H9 (cell line): ENCODE measurements around the gene MYO10. TPM values are rescaled to one million over a fixed set of nuclear protein-coding genes. Genes with fewer than 3 reads are reported as not detected.
"Not testable (repeated sequence)": the region's sequence is repeated elsewhere in the genome, so short reads cannot be mapped to it uniquely, and the experiment has no call there.

Source experiments
- DNase-seq: peaks from one replicate; pipeline ENCODE4 v3.0.0-alpha.2; 2017
- H2AFZ ChIP-seq: one replicate; pipeline ENCODE4 v1.6.1; 2013; ENCODE audit warnings: mild to moderate bottlenecking, low read length, control low read depth, moderate library complexity
- H2AK5ac ChIP-seq: 2 replicates; pipeline ENCODE4 v1.6.1; 2013; ENCODE audit warnings: low read length, control low read depth, mixed read lengths; ENCODE audit not compliant: insufficient read length
- H2BK120ac ChIP-seq: one replicate; pipeline ENCODE4 v1.6.1; 2013; ENCODE audit warnings: low read depth, mild to moderate bottlenecking, low read length, control low read depth, inconsistent platforms; ENCODE audit not compliant: poor library complexity, severe bottlenecking
- H2BK12ac ChIP-seq: 2 replicates; pipeline ENCODE4 v1.6.1; 2013; ENCODE audit warnings: low read length, control low read depth, mixed read lengths, low read depth; ENCODE audit not compliant: insufficient read length
- H2BK15ac ChIP-seq: 2 replicates; pipeline ENCODE4 v1.6.1; 2013; ENCODE audit warnings: low read depth, low read length, control low read depth
- H2BK20ac ChIP-seq: one replicate; pipeline ENCODE4 v1.6.1; 2013; ENCODE audit warnings: low read depth, mild to moderate bottlenecking, low read length, control low read depth, inconsistent platforms; ENCODE audit not compliant: poor library complexity, severe bottlenecking
- H2BK5ac ChIP-seq: 2 replicates; pipeline ENCODE4 v1.6.1; 2013; ENCODE audit warnings: low read length, control low read depth, mixed read lengths; ENCODE audit not compliant: insufficient read length
- H3K14ac ChIP-seq: 2 replicates; pipeline ENCODE4 v1.6.1; 2013; ENCODE audit warnings: low read length, control low read depth; ENCODE audit not compliant: insufficient read depth
- H3K18ac ChIP-seq: 2 replicates; pipeline ENCODE4 v1.6.1; 2013; ENCODE audit warnings: low read depth, mild to moderate bottlenecking, mixed read lengths, low read length, control low read depth; ENCODE audit not compliant: insufficient read length
- H3K23ac ChIP-seq: 2 replicates; pipeline ENCODE4 v1.6.1; 2013; ENCODE audit warnings: low read length, control low read depth, mixed read lengths, low read depth; ENCODE audit not compliant: insufficient read length
- H3K23me2 ChIP-seq: 2 replicates; pipeline ENCODE4 v1.6.1; 2013; ENCODE audit warnings: low read depth, mild to moderate bottlenecking, mixed read lengths, low read length, control low read depth; ENCODE audit not compliant: insufficient read length, poor library complexity, severe bottlenecking
- H3K27ac ChIP-seq: 2 replicates; pipeline ENCODE4 v1.5.1; 2013; ENCODE audit warnings: low read length, control low read depth, mixed read lengths, low read depth; ENCODE audit not compliant: insufficient read length
- H3K27me3 ChIP-seq: 2 replicates; pipeline ENCODE4 v1.6.1; 2013; ENCODE audit warnings: low read length, control low read depth, inconsistent platforms; ENCODE audit not compliant: insufficient read depth
- H3K4ac ChIP-seq: 2 replicates; pipeline ENCODE4 v1.6.1; 2013; ENCODE audit warnings: low read depth, mild to moderate bottlenecking, control low read depth, inconsistent platforms, low read length, moderate library complexity
- H3K4me1 ChIP-seq: 2 replicates; pipeline ENCODE4 v1.6.1; 2013; ENCODE audit warnings: low read length, control low read depth, inconsistent platforms; ENCODE audit not compliant: insufficient read depth
- H3K4me2 ChIP-seq: 2 replicates; pipeline ENCODE4 v1.6.1; 2013; ENCODE audit warnings: low read length, control low read depth, mixed read lengths; ENCODE audit not compliant: insufficient read length, insufficient read depth
- H3K56ac ChIP-seq: 2 replicates; pipeline ENCODE4 v1.6.1; 2013; ENCODE audit warnings: low read depth, mild to moderate bottlenecking, mixed read lengths, low read length, control low read depth; ENCODE audit not compliant: insufficient read length
- H3K79me1 ChIP-seq: 2 replicates; pipeline ENCODE4 v1.6.1; 2013; ENCODE audit warnings: low read depth, mild to moderate bottlenecking, moderate library complexity, low read length, control low read depth, inconsistent platforms; ENCODE audit not compliant: insufficient read depth, poor library complexity, severe bottlenecking
- H3K79me2 ChIP-seq: 2 replicates; pipeline ENCODE4 v1.6.1; 2013; ENCODE audit warnings: low read length, control low read depth, inconsistent platforms; ENCODE audit not compliant: insufficient read depth
- H3K9ac ChIP-seq: 2 replicates; pipeline ENCODE4 v1.6.1; 2013; ENCODE audit warnings: low read length, control low read depth, mixed read lengths; ENCODE audit not compliant: insufficient read length; ENCODE audit errors: extremely low read depth
- H3K9me3 ChIP-seq: one replicate; pipeline ENCODE4 v1.6.1; 2013; ENCODE audit warnings: low read depth, low read length, inconsistent platforms; ENCODE audit not compliant: control insufficient read depth
- H3T11ph ChIP-seq: one replicate; pipeline ENCODE4 v1.6.1; 2013; ENCODE audit warnings: mild to moderate bottlenecking, low read length, control low read depth, inconsistent platforms
- H4K20me1 ChIP-seq: one replicate; pipeline ENCODE4 v1.6.1; 2013; ENCODE audit not compliant: control insufficient read depth, insufficient read length, insufficient read depth
- H4K5ac ChIP-seq: 2 replicates; pipeline ENCODE4 v1.6.1; 2013; ENCODE audit warnings: low read depth, mild to moderate bottlenecking, mixed read lengths, low read length, control low read depth; ENCODE audit not compliant: insufficient read length
- H4K8ac ChIP-seq: replicated peaks from 2 replicates; pipeline ENCODE4 v1.6.1; 2013; ENCODE audit warnings: low read length, control low read depth, mixed read lengths, low read depth; ENCODE audit not compliant: insufficient read length
- H4K91ac ChIP-seq: 2 replicates; pipeline ENCODE4 v1.6.1; 2013; ENCODE audit warnings: low read depth, mild to moderate bottlenecking, moderate library complexity, mixed read lengths, low read length, control low read depth; ENCODE audit not compliant: insufficient read length
- H3K27ac Mint-ChIP-seq, 3 experiments: 2 replicates in 2 of 3; 3 replicates in 1 of 3; pipeline ENCODE4 v1.8.0; 2020 to 2021; ENCODE audit warnings: mixed read lengths in 3 of 3, mild to moderate bottlenecking in 1 of 3, moderate library complexity in 1 of 3
- H3K27me3 Mint-ChIP-seq: 2 replicates; pipeline ENCODE4 v1.8.0; 2021; ENCODE audit warnings: low read depth, mild to moderate bottlenecking, moderate library complexity, mixed read lengths
- H3K36me3 Mint-ChIP-seq, 3 experiments: 2 replicates in 2 of 3; 3 replicates in 1 of 3; pipeline ENCODE4 v1.8.0; 2020 to 2021; ENCODE audit warnings: low read depth in 3 of 3, mixed read lengths in 3 of 3; ENCODE audit not compliant: insufficient read depth in 1 of 3
- H3K4me1 Mint-ChIP-seq, 2 experiments: 2 replicates each; pipeline ENCODE4 v1.8.0; 2020; ENCODE audit warnings: mixed read lengths in 2 of 2
- H3K4me3 Mint-ChIP-seq, 2 experiments: 2 replicates in 1 of 2; 3 replicates in 1 of 2; pipeline ENCODE4 v1.8.0; 2020 to 2021; ENCODE audit warnings: mild to moderate bottlenecking in 2 of 2, mixed read lengths in 2 of 2, moderate library complexity in 1 of 2
- H3K9me3 Mint-ChIP-seq, 2 experiments: 2 replicates in 1 of 2; 3 replicates in 1 of 2; pipeline ENCODE4 v1.8.0; 2020; ENCODE audit warnings: mild to moderate bottlenecking in 2 of 2, mixed read lengths in 2 of 2, moderate library complexity in 1 of 2
- CTCF ChIP-seq: fragments of 200-600 bp; sonication (generic); conservative IDR thresholded peaks from 3 replicates; pipeline ENCODE4 v1.8.0; 2021; ENCODE audit warnings: antibody characterized with exemption, mild to moderate bottlenecking
- whole genome bisulfite sequencing: extraction: QIAGEN DNeasy Blood & Tissue Kit; methylation state at CpG from one replicate; pipeline ENCODE4 v1.1.7; 2013; ENCODE audit warnings: missing lambda C conversion rate, low lambda C conversion rate, mixed read lengths; ENCODE audit not compliant: insufficient read length; ENCODE audit errors: extremely low coverage; 5-methylcytosine and 5-hydroxymethylcytosine counted together
- total RNA-seq: library from RNA; stranded (reverse); gene quantifications from 2 replicates; pipeline ENCODE4 v1.2.1, GENCODE V29; 2021

Gene MYO10
- total RNA-seq, 1 experiment from 2014 or later = 127 TPM

DNA sequence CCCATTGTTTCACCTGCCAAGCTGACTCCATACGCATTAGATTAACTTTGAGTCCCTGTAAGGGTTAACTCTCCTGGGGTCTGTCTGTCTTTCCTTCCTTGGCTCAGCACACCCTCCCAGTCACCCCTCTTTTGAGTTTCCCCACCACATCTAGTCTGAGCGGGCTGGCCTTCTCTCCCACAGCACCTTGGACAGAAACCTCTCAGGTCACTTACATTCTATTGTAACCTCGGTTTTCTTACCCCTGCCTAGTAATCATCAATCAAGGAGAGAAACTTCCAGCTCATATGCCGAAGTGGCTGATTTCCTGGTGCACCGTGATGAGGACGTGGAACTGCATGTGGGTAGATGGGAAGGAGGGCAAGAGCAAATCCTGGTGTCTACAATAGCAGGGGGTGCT is 102.1 kb downstream of the MYO10 start:
- Mint-ChIP-seq H3K36me3 (no peaks in the 10 kb centered on the region), H3K4me1 (peaks cover 18 to 34% of the 10 kb centered on the region in 2 experiments), H3K4me3 (no peak overlapping the region), H3K27ac (peak overlapping the region in 2 of 3 experiments; percentile 4 to 42; a peak in 2 of 7 replicates), H3K9me3 (peaks cover 0 to 3% of the 10 kb centered on the region in 2 experiments; a peak in 1 of 5 replicates), H3K27me3 (no peaks in the 10 kb centered on the region)
- H4K8ac ChIP-seq = no peak overlapping the region
- H2BK15ac ChIP-seq = no peak overlapping the region
- no peak overlapping the region for H4K5ac ChIP-seq
- H2AK5ac ChIP-seq = no peak overlapping the region
- no peak overlapping the region for H2BK120ac ChIP-seq
- H3K4me2 ChIP-seq = no peak overlapping the region
- H3K23me2 ChIP-seq = no peaks in the 10 kb centered on the region
- no peak overlapping the region for H3K56ac ChIP-seq
- H3K9me3 ChIP-seq = no peaks in the 10 kb centered on the region
- WGBS = no CpG with 5 or more reads among the region's 6 CpGs
- no peak overlapping the region for H2AFZ ChIP-seq
- no peaks in the 10 kb centered on the region for H3K79me1 ChIP-seq
- H3K79me2 ChIP-seq = peaks cover 1% of the 10 kb centered on the region; the same call in 1 of the 2 replicates
- H4K91ac ChIP-seq = no peak overlapping the region
- H3K14ac ChIP-seq = no peak overlapping the region
- H2BK20ac ChIP-seq = no peak overlapping the region
- H3K4me1 ChIP-seq = no peaks in the 10 kb centered on the region
- H2BK12ac ChIP-seq = no peak overlapping the region
- H3K9ac ChIP-seq = no peak overlapping the region
- H2BK5ac ChIP-seq = no peak overlapping the region
- H3K27me3 ChIP-seq = no peaks in the 10 kb centered on the region
- H3T11ph ChIP-seq = no peak overlapping the region
- no peaks in the 10 kb centered on the region for H4K20me1 ChIP-seq
- DNase-seq = no peak
- no peak overlapping the region for H3K18ac ChIP-seq
- H3K27ac ChIP-seq = no peak overlapping the region
- H3K23ac ChIP-seq = no peak overlapping the region
- TF ChIP-seq CTCF = no peak
- no peak overlapping the region for H3K4ac ChIP-seq

- not testable (repeated sequence) for H3K9me3 ChIP-seq, H3K4me3 Mint-ChIP-seq, H3K27ac Mint-ChIP-seq, H3K27me3 ChIP-seq, H2BK12ac ChIP-seq, H2BK15ac ChIP-seq, H3K79me1 ChIP-seq, H3K4me2 ChIP-seq, H3K4ac ChIP-seq, H4K5ac ChIP-seq, H2AK5ac ChIP-seq, H3K4me1 ChIP-seq, H4K8ac ChIP-seq, H4K91ac ChIP-seq, H3K27me3 Mint-ChIP-seq, DNase-seq, H3K18ac ChIP-seq, H4K20me1 ChIP-seq, H3K27ac ChIP-seq, H3K14ac ChIP-seq, H3K36me3 Mint-ChIP-seq, H3K23me2 ChIP-seq, H2BK5ac ChIP-seq, H2BK20ac ChIP-seq, H3T11ph ChIP-seq, H3K23ac ChIP-seq, H3K9me3 Mint-ChIP-seq, H3K79me2 ChIP-seq, H3K56ac ChIP-seq, H2AFZ ChIP-seq, H3K9ac ChIP-seq, H2BK120ac ChIP-seq
- WGBS = no CpG with 5 or more reads among the region's 7 CpGs
- H3K4me1 Mint-ChIP-seq = peaks cover 9 to 24% of the 10 kb centered on the region in 2 experiments
These were observed 104.8 kb downstream of the MYO10 start for GRCh38 chr5:16831326-16831725.
